HepG2 (cell line): Measurements from ENCODE around the gene ALPK3. TPM values are rescaled to one million over a fixed set of nuclear protein-coding genes. Genes with fewer than 3 reads are reported as not detected.

Experiments used
- BRCA1 ChIP-seq: sonication (generic); formaldehyde crosslinking; IDR thresholded peaks from 2 replicates; pipeline ENCODE4 v1.4.0; 2020; ENCODE audit warnings: missing genetic modification reagents
- CAMTA2 ChIP-seq: sonication (generic); formaldehyde crosslinking; IDR thresholded peaks from 2 replicates; pipeline ENCODE4 v1.4.0; 2020; ENCODE audit warnings: mild to moderate bottlenecking, missing genetic modification reagents, borderline replicate concordance
- HNRNPK ChIP-seq: fragments of 200-400 bp; formaldehyde crosslinking; IDR thresholded peaks from 2 replicates; pipeline ENCODE4 v1.6.1; 2018; ENCODE audit warnings: low read length, low read depth, moderate library complexity, mild to moderate bottlenecking; ENCODE audit not compliant: poor library complexity, severe bottlenecking
- JDP2 ChIP-seq: sonication (generic); formaldehyde crosslinking; IDR thresholded peaks from 2 replicates; pipeline ENCODE4 v1.8.1; 2022; ENCODE audit warnings: missing genetic modification reagents, borderline replicate concordance
- NR2F6 ChIP-seq, 2 experiments: IDR thresholded peaks; 2 replicates each; pipeline ENCODE4 v1.6.1; 2016; ENCODE audit warnings: antibody characterized with exemption in 1 of 2, mild to moderate bottlenecking in 1 of 2
- PHF5A ChIP-seq: IDR thresholded peaks from one replicate; pipeline ENCODE4 v1.6.1; 2018; ENCODE audit warnings: low read depth, missing genetic modification reagents; ENCODE audit not compliant: unreplicated experiment
- RAD21 ChIP-seq: fragments of 450-650 bp; formaldehyde crosslinking; IDR thresholded peaks from 2 replicates; pipeline ENCODE4 v1.5.0; 2020; ENCODE audit warnings: mild to moderate bottlenecking
- RFX5 ChIP-seq: IDR thresholded peaks from 2 replicates; pipeline ENCODE4 v1.6.1; 2011; ENCODE audit warnings: low read depth, low read length, improper control_type of control experiment
- SRSF9 ChIP-seq: fragments of 200-400 bp; formaldehyde crosslinking; IDR thresholded peaks from 2 replicates; pipeline ENCODE4 v1.6.1; 2018; ENCODE audit warnings: borderline replicate concordance, mild to moderate bottlenecking, low read depth, low read length; ENCODE audit not compliant: insufficient read depth, poor library complexity, severe bottlenecking
- ZNF124 ChIP-seq: sonication (generic); formaldehyde crosslinking; IDR thresholded peaks from 2 replicates; pipeline ENCODE4 v1.4.0; 2020; ENCODE audit warnings: missing genetic modification reagents
- ZNF24 ChIP-seq: fragments of 450-650 bp; IDR thresholded peaks from 2 replicates; pipeline ENCODE4 v1.6.1; 2017; ENCODE audit warnings: antibody characterized with exemption, mild to moderate bottlenecking
- ZNF333 ChIP-seq: sonication (generic); formaldehyde crosslinking; IDR thresholded peaks from 2 replicates; pipeline ENCODE4 v1.4.0; 2020; ENCODE audit warnings: mild to moderate bottlenecking, missing genetic modification reagents, borderline replicate concordance
- polyA plus RNA-seq, 8 experiments: library from polyadenylated mRNA; depleted of rRNA in 3 of 8; stranded (reverse) in 7 of 8; unstranded in 1 of 8; fragments of >200 nt; fragmentation: Illumina TruSeq in 4 of 8; extraction: Trizol in 4 of 8; gene quantifications; 2 replicates each; pipeline versions ENCODE4 v1.2.1 to v1.2.3, GENCODE V29; 2011 to 2016; ENCODE audit warnings: low read depth in 4 of 8, missing spikeins in 1 of 8, mixed read lengths in 1 of 8; ENCODE audit not compliant: insufficient read depth in 1 of 8
- total RNA-seq, 5 experiments: library from RNA; depleted of rRNA; stranded (reverse); fragments of >200 nt; fragmentation: Illumina TruSeq; extraction: Trizol; gene quantifications; 2 replicates each; pipeline ENCODE4 v1.2.3, GENCODE V29; 2016; ENCODE audit warnings: low read depth in 1 of 5
- TF ChIP-seq, protein P1 (sequence below): sonication (generic); formaldehyde crosslinking; IDR thresholded peaks from 2 replicates; pipeline ENCODE4 v1.4.0; 2020; ENCODE audit warnings: low read depth, mild to moderate bottlenecking, missing genetic modification reagents
- TF ChIP-seq, protein P2 (sequence below): IDR thresholded peaks from 2 replicates; pipeline ENCODE4 v1.6.1; 2016
- TF ChIP-seq, protein P3 (sequence below): sonication (generic); formaldehyde crosslinking; IDR thresholded peaks from one replicate; pipeline ENCODE4 v1.5.1; 2020; ENCODE audit warnings: mild to moderate bottlenecking, missing genetic modification reagents; ENCODE audit errors: not compliant biosample characterization
- TF ChIP-seq, protein P4 (sequence below): sonication (generic); formaldehyde crosslinking; IDR thresholded peaks from 2 replicates; pipeline ENCODE4 v1.8.1; 2023; ENCODE audit warnings: missing genetic modification reagents, inconsistent platforms, borderline replicate concordance

The ALPK3 gene
- total and polyA plus RNA-seq, 2 of the 13 experiments (the other 11 are each of a cell fraction or from before 2014, with no cell fraction given) = 0.04 to 0.42 TPM

DNA sequence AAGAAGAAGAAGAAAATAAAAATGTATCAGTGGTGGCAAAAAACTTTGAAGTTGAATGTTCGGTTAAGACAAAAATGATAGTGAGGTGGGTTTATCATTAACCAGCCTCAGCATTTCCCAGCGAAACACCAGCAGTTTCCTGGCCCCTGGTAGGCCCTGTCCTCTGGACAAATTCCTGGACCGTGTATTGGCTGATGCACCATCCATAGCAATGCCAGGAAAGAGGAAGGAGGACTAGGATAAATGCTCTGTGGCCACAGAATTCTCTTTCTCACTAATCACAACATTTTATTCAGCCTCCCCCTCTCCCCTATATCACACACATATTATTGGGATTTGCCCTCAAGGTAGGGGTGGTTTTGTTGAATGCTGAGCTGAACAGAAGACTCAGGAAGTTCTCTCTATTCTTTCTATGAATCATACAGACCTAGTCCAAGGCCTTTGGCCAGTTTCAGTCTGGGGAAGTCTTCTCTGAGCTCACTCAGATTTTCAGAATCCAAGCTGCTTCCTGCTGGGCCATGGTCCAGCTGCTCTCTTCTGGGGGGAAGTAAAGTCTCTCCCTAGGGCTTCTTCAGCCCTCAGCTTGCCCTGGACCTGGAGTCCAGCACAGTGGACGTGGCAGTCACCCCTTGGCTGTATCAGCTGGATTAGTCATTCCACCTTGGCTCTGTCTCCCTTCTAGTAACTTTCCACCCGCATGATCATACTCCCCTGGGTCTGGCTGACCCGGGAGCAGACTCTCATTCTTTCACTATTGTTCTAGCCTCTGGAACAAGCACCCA, 94.9 kb downstream of the ALPK3 start (continued):
- TF ChIP-seq, protein P1, sequence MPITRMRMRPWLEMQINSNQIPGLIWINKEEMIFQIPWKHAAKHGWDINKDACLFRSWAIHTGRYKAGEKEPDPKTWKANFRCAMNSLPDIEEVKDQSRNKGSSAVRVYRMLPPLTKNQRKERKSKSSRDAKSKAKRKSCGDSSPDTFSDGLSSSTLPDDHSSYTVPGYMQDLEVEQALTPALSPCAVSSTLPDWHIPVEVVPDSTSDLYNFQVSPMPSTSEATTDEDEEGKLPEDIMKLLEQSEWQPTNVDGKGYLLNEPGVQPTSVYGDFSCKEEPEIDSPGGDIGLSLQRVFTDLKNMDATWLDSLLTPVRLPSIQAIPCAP (CRISPR knock-in tag) = no peak
- TF ChIP-seq RAD21 (CRISPR knock-in tag) (no peak), SRSF9 (no peak), ZNF124 (CRISPR knock-in tag) (no peak), PHF5A (CRISPR knock-in tag) (no peak), ZNF333 (CRISPR knock-in tag) (no peak), JDP2 (no peak), ZNF24 (no peak), RFX5 (no peak), CAMTA2 (CRISPR knock-in tag) (0 out of 2 replicates have a peak, but pooled peaks have one; percentile 2), BRCA1 (CRISPR knock-in tag) (no peak), NR2F6 (IDR thresholded peaks at IDR 0.05) (0 out of 2 replicates have a peak, but pooled peaks have one; percentile 3), NR2F6 (CRISPR knock-in tag; IDR thresholded peaks at IDR 0.05) (peak; percentile 37; the same call in 1 of the 2 replicates), HNRNPK (no peak)
- TF ChIP-seq, protein P2, sequence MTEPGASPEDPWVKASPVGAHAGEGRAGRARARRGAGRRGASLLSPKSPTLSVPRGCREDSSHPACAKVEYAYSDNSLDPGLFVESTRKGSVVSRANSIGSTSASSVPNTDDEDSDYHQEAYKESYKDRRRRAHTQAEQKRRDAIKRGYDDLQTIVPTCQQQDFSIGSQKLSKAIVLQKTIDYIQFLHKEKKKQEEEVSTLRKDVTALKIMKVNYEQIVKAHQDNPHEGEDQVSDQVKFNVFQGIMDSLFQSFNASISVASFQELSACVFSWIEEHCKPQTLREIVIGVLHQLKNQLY = peak; percentile 57; the same call in 1 of the 2 replicates
- TF ChIP-seq, protein P3, sequence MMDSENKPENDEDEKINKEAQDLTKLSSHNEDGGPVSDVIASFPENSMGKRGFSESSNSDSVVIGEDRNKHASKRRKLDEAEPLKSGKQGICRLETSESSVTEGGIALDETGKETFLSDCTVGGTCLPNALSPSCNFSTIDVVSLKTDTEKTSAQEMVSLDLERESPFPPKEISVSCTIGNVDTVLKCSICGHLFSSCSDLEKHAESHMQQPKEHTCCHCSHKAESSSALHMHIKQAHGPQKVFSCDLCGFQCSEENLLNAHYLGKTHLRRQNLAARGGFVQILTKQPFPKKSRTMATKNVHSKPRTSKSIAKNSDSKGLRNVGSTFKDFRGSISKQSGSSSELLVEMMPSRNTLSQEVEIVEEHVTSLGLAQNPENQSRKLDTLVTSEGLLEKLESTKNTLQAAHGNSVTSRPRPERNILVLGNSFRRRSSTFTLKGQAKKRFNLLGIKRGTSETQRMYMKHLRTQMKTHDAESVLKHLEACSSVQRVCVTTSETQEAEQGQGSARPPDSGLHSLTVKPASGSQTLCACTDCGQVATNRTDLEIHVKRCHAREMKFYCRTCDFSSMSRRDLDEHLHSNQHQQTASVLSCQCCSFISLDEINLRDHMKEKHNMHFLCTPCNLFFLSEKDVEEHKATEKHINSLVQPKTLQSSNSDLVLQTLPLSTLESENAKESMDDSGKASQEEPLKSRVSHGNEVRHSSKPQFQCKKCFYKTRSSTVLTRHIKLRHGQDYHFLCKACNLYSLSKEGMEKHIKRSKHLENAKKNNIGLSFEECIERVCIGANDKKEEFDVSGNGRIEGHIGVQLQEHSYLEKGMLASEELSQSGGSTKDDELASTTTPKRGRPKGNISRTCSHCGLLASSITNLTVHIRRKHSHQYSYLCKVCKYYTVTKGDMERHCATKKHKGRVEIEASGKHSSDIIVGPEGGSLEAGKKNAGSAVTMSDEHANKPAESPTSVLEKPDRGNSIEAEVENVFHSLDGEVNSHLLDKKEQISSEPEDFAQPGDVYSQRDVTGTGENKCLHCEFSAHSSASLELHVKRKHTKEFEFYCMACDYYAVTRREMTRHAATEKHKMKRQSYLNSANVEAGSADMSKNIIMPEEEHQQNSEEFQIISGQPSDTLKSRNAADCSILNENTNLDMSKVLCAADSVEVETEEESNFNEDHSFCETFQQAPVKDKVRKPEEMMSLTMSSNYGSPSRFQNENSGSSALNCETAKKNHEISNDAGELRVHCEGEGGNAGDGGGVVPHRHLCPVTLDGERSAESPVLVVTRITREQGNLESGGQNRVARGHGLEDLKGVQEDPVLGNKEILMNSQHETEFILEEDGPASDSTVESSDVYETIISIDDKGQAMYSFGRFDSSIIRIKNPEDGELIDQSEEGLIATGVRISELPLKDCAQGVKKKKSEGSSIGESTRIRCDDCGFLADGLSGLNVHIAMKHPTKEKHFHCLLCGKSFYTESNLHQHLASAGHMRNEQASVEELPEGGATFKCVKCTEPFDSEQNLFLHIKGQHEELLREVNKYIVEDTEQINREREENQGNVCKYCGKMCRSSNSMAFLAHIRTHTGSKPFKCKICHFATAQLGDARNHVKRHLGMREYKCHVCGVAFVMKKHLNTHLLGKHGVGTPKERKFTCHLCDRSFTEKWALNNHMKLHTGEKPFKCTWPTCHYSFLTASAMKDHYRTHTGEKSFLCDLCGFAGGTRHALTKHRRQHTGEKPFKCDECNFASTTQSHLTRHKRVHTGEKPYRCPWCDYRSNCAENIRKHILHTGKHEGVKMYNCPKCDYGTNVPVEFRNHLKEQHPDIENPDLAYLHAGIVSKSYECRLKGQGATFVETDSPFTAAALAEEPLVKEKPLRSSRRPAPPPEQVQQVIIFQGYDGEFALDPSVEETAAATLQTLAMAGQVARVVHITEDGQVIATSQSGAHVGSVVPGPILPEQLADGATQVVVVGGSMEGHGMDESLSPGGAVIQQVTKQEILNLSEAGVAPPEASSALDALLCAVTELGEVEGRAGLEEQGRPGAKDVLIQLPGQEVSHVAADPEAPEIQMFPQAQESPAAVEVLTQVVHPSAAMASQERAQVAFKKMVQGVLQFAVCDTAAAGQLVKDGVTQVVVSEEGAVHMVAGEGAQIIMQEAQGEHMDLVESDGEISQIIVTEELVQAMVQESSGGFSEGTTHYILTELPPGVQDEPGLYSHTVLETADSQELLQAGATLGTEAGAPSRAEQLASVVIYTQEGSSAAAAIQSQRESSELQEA (CRISPR knock-in tag) = no peak
- TF ChIP-seq, protein P4, sequence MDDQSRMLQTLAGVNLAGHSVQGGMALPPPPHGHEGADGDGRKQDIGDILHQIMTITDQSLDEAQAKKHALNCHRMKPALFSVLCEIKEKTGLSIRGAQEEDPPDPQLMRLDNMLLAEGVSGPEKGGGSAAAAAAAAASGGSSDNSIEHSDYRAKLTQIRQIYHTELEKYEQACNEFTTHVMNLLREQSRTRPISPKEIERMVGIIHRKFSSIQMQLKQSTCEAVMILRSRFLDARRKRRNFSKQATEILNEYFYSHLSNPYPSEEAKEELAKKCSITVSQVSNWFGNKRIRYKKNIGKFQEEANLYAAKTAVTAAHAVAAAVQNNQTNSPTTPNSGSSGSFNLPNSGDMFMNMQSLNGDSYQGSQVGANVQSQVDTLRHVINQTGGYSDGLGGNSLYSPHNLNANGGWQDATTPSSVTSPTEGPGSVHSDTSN (CRISPR knock-in tag) = no peak
